NCI-H146 treated with DMSO at 0.1 percent for 48 hours (cell line): ENCODE measurements around the gene DPAGT1.

Experiments
- DNase-seq: peaks from one replicate; lab custom pipeline; 2025; ENCODE audit not compliant: unreplicated experiment; lab: John Stamatoyannopoulos, UW

Gene DPAGT1

DNA sequence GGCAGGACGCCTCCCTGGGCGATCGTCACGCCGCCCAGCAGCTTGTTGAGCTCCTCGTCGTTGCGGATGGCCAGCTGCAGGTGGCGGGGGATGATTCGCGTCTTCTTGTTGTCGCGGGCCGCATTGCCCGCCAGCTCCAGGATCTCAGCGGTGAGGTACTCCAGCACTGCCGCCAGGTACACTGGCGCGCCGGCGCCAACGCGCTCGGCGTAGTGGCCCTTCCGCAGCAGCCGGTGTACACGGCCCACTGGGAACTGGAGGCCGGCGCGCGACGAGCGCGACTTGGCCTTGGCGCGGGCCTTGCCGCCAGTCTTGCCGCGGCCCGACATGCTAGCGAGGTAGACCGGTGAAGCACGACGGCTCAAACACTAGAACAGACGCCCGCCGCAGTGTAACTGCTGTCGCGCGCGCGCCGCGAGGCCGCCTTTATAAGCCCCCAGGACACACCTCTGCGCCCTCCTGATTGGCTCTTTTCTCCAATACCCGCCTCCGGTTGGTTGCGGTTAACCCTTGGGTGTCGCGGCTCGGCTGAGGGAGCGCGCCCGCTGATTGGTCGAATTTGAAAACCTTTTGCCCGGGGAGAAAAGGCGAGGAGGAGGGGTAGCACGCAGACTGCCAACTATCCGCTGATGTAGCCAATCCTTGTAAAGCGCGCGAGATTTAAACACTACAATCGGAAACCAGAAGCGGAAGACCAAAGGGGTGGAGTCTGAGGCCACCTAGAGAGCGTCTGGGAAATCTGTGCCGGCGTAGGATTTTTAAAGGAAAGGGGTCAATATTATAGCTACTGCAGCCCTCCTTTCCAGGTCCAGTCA lies 6.4 kb downstream of the DPAGT1 start:
- peak; percentile 98 for DNase-seq

- DNase-seq = no peak
Observed at GRCh38 chr11:119094816-119095065, 6.9 kb downstream of the DPAGT1 start.

DNA sequence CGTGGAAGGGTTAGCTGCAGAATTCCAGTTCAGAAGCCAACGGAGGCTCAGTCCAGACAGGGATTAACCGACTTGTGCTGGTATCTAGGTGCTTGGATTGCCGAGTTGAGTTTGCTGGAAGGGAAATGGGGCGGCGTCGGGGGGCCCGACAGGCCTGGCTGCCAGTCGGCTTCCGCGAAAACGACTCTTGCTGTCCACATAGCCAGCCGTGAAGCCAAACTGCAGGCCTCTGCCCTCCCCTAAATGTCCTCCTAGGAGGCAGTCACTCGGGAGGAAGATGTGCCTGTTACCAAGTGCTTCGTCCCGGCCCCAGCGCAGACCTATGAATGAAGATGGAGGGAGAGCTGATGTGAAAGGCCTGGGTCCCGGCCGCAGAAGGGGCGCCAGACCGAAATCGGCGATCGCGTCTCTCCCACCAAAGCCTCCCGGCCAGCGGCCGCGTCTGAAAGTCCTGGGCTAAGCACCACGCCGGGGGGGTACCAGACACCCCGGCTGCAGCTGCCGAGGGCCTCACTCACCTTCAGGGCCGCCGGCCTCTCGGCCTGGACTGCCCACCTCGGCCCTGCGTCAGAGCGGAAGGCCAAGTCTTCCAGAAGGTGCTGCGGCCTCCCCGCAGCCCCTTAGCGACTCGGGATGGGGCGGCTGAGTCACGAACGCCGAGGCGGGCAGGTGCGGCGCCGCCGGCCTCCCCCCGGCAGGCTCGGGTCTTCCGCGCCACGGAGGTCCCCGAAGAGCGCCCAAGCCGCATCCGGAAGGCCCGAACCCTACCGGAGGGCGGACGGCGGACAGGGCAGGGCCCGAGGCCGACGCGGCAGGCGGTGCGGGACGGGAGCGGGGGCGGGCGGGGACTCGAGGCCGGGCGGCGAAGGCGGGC lies 7.5 kb downstream of the DPAGT1 start:
- DNase-seq = no peak

DNA sequence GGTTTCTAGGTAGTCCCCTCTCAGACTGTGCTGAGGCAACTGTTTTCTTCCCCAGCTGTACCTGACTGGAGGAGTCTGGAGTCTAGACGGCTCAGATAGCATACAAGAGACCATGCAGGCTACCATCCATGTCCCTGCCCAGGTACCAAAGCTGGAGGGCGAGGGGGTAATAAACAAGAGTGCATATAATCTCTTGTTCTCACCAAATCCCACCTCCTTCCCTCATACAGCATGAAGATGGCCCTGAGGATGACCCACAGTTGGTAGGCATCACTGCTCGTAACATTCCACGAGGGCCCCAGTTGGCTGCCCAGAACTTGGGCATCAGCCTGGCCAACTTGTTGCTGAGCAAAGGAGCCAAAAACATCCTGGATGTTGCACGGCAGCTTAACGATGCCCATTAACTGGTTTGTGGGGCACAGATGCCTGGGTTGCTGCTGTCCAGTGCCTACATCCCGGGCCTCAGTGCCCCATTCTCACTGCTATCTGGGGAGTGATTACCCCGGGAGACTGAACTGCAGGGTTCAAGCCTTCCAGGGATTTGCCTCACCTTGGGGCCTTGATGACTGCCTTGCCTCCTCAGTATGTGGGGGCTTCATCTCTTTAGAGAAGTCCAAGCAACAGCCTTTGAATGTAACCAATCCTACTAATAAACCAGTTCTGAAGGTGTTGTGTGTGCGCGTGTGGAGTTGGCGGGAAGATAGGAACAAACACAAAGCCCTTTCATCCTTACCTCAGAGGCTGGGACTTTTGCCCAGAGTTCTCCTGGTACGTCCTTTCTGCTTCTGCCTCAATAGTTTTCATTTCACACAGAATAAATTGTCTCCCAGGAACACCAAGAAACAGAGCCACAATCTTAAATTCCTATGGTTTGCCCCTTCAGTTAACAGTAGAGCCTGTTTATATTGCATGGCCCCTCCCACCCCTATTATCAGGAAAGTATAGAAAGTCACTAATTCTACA lies 8.5 kb downstream of the DPAGT1 start:
- no peak for DNase-seq

GRCh38 chr11:119091966-119092879 lies 9.4 kb downstream of the DPAGT1 start:
- no peak for DNase-seq

DNA sequence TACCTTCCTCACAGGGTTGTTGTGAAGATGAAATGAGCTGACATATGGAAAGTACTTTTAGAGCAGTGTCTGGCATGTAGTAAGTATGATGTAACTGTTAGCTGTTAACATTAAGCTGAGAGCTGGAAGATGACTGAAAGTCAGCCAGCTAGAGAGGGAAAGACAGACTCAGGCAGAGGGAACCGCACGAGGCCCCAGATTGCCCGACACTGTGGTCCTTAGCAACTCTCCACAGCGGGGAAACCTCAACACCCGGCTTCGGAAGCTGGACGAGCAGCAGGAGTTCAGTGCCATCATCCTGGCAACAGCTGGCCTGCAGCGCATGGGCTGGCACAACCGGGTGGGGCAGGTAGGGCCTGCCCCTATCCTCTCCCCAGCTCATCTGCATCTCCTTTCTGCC lies 10.5 kb downstream of the DPAGT1 start:
- DNase-seq = no peak

DNA sequence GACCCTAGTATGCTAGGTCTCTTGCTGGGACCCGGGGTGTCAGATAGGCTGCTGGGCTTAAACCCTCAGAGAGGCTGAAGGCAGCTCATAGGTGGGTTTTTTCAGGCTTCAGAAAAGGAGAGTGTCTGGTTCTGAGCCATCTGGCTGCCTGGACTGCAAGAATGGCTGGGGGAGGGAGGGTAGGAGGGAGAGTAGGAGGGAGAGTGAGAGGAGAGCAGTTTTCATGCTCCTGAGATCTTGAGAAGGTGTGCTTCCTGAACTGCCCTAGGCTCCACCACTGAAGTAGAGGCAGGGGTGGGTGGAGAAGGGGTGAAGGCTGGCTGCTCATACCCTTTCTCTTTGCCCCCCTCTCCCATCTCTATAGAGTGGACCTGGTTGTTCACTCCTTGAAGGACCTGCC lies 12.3 kb downstream of the DPAGT1 start:
- no peak for DNase-seq

DNA sequence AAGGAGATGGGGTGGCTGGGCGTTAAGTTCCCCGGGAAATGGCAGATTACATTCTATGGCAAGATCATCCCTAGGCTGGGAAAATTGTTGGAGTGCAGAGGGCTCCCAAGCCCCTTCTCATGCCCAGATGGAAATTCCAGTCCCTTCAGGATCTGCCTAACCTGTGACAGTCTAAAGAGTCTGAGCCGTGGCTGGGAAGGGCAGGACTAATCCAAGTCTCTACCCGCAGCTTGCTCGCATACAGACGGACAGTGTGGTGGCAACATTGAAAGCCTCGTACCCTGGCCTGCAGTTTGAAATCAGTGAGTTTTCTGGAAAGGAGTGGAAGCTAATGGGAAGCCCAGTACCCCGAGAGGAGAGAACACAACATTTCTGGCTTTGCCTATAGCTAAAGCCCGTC lies 13.2 kb downstream of the DPAGT1 start:
- DNase-seq = no peak

DNA sequence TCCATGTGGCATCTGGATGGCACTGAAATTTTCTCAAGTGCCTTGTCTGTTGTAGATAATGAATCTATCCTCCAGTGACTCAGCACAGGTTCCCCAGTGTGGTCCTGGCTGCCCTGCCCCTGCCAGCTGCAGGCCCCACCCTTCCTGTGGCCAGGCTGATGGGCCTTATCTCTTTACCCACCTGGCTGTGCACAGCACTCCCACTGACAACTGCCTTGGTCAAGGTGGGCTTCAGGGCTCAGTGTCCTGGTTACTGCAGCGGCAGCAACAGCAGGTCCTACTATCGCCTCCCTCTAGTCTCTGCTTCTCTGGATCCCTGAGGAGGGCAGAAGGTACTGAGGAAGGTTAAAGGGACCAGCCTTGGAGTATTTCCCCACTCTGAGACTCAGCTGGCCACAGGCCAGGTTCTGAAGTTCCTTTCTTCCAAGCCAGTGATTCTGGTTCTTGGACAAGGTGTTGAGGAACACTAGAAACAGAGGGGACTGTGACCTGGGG lies 13.9 kb downstream of the DPAGT1 start:
- no peak for DNase-seq

DNA sequence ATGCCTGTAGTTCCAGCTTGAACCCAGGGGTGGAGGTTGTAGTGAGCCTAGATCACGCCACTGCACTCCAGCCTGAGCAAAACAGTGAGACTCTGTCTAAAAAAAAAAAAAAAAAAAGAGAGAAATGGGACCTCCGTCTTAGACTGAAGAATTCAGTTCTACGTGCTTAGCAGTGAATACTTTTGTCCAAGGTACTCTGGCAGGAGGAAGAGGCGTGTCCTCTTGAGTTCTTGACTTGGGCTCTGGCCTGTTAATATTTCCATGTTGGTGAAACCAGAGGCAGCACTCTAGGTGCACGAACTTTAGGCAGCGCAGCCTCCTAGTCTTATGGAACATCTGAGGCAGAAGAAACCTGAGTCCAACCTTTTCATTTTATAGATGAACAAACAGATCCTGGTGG lies 14.5 kb downstream of the DPAGT1 start:
- DNase-seq = no peak

DNA sequence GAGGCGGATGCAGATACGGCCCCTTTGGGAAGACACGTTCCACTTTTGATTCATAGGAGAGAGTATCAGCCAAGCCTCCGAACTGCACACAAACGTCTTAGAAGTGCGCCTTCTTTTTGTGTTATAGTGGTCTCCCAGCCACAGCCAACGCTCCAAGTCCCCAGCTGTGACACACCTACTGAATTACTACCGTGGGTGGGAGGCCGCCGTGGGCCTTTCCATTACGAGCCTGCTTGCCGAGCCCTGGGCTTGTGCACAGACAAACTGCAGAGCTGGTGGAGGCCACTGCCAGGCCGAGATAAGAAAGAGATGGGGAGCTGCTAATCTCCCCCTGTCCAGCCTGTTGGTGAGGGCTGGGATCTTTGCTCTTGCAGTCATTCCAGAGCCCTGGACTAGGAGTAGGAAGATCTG lies 16.2 kb downstream of the DPAGT1 start:
- peak; percentile 59 for DNase-seq

DNA sequence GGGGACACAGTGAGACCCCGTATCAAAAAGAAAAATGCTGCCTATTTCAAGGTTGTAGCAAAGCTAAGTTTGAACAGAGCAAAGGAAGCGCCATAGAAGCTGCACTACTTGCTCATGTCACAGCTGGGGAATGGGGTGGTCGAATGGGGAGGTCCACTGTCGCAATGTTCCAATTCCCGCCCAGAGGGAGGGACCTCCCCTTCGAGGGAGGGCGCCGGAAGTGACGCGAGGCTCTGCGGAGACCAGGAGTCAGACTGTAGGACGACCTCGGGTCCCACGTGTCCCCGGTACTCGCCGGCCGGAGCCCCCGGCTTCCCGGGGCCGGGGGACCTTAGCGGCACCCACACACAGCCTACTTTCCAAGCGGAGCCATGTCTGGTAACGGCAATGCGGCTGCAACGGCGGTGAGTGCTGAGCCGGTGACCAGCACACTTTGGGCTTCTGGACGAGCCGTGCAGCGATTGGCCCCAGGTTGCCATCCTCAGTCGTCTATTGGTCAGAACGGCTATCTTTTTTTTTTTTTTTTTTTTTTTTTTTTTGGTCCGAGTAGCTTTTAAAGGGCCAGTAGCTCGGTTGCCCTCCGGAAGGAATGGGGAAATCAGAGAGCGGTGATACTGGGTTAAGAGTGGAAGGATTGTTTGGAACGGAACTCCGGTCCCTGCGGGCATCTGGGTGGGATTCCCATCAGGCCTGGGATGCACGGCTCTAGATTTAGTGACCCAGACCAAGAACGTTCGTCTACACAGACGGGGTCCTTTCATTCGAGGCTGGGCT lies 16.8 kb downstream of the DPAGT1 start, which contains the start of gene HMBS:
HMBS (plus strand) TSS at position 219 of the 774 bp plus-strand sequence; CDS start at position 372, 153 bp downstream.
- DNase-seq = peak; percentile 93

DNA sequence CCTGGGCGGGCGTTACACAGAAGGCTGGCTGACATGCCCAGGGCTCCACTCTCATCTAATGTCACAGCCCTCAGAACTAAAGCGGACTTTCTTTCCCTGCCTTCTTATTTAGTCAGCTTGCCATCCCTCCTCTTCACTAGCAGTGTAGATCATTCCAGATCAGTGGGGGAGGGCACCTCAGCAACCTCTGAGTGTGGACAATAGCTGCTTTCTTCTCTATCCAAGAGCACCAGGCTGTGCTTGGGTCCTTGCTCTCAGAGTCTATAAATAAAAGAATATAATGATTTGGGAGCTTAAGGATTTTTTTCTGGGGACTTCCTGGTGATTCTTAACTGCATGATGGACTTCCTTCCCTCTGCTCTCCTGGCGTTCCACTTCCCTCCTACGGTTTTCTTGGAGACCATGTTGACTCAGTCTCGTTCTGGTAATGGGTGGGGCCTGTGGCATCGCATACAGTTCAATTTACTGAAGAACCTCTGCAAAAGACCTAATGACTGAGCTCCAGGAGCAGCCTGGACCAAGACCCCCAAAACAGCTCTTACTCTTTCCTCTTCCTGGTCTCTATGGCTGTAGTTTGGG lies 19.9 kb downstream of the DPAGT1 start:
- no peak for DNase-seq

GRCh38 chr11:119078675-119079420 lies 22.8 kb downstream of the DPAGT1 start:
- DNase-seq = no peak

DNA sequence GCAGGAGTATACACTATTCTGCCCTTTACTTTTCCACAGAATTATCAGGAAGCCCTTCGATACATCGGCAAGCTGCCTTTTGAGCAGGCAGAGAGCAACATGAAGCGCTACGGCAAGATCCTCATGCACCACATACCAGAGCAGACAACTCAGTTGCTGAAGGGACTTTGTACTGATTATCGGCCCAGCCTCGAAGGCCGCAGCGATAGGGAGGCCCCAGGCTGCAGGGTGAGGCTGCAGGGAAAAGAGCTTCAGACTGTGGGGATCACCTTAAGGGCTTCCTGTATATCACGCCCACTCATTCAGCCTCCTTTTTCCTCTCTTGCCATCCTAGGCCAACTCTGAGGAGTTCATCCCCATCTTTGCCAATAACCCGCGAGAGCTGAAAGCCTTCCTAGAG lies 23.8 kb downstream of the DPAGT1 start:
- DNase-seq = no peak

GRCh38 chr11:119067371-119068222 lies 34.1 kb downstream of the DPAGT1 start, which contains the start of gene VPS11:
Gene VPS11 (plus strand): TSS chr11:119067818. CDS start chr11:119067824, 6 bp downstream.
- DNase-seq = peak; percentile 89

GRCh38 chr11:119065369-119065768 lies 36.3 kb downstream of the DPAGT1 start:
- DNase-seq = peak; percentile 6
